AG20443 (cell line): Measurements from ENCODE around the gene SSC5D.
"Not testable (repeated sequence)": the region's sequence is repeated elsewhere in the genome, so short reads cannot be mapped to it uniquely, and the experiment has no call there.

Source experiments
- DNase-seq: peaks from one replicate; pipeline ENCODE4 v3.0.0; 2012; ENCODE audit warnings: low spot score, mixed read lengths

The SSC5D gene

DNA sequence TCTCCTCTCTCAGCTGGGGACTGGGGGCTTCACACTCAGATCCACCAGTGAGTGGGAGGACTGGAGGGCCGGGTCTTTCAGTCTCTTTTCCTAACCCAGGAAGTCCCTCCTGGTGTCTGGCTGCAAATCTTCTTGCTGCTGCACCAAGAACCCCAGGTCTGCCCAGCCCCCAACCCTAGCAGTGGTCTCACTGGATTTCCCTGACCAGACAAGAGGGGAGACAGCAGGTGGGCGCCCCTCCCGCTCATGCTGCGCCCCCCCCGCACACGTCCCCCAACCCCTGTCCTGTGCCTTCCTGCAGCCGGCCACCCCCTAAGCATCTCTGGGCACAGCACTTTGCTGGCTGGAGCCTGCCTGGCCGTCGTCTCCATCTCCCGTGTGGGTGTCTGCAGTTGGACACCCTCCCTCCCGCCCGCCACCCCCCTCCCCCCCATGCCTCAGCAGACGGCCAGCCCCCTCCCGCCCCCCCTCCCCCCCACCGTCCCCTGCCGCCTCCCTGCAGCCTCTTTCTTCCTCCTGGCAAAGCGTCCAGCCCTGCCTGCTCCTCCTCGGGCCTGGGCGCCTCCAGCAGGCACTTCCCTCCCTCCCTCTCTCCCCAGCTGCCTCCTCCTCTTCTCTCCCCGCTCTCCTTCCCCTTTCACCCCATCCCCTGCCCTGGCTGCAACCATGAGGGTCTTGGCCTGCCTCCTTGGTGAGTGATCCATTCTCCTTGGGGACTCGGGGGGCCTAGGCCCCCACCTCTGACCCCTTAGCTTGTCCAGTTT, at the start of gene SSC5D:
Gene SSC5D, plus strand, starts transcription at position 513 of the 764 bp plus-strand sequence. Its CDS starts 154 bp downstream, at position 667.
- peak; percentile 69 for DNase-seq

DNA sequence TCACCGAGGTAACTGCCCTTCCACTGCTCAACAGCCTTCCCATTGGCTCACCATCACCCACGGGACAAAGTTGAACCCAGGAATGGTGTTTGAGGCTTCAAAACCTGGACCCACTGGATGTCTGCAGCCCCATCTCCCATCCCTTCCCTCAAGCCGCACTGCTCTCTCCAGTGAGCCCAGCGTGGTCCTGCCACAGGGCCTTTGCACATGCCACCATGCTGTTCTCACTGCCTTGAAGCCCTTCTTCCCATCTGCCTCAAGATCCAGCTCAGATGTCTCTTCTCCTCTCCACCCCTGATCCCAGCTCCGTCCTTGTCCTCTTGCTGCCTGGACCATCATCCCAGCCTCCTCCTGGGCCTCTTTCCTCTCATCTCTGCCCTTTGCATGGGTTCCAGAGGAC, 49.2 kb upstream of the SSC5D start:
- no peak for DNase-seq

DNA sequence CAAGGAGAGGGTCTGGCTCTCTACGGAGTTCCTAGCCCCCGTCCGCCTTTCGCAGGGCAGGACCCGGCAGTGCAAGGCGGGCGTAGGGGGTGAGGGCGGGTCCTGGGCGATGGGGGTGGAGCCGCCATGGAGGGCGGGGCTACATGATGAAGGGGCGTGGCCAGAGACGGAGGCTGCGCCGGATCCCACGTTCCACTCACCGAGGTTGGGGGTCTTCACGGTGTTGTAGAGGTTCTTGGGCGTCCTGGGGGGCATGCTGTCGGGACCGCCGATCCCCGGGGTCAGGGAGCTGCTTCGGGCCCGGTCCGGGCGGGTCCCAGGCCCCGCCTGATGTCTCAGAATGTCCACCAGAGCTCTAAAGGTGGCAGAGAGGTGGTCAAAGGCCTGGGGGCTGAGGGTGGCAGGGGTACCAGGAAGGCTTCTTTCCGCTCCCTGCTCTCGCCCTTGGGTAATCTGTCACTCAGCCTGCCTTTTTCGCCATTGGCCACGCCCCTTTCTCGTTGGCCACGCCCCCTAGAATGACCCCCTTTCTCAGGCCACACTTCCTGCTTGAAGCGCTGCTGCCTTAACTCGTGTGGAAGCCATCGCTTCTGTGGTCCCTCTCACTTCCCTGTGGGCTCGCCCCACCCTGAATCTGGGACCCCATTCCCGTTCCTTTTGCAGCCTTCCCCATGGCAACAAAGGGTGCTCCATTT, 47.7 kb upstream of the SSC5D start:
- DNase-seq = no peak

DNA sequence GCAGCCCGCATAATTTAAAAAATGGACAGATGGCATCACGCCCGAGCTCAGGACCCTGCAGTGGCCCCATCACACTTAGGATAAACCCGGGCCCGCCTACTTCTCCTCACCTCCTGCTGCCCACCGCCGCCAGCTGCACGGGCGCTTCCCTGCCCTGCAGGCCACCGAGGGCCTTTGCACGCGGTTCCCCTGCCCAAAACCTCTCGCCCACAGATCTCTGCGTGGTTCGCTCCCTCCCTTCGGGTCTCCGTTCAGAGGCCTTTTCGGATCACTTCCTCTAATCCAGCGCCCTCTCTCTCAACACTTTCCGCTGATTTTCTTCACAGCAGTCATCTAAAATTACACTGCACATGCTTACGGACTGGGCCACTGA, 46.9 kb upstream of the SSC5D start:
- no peak for DNase-seq

DNA sequence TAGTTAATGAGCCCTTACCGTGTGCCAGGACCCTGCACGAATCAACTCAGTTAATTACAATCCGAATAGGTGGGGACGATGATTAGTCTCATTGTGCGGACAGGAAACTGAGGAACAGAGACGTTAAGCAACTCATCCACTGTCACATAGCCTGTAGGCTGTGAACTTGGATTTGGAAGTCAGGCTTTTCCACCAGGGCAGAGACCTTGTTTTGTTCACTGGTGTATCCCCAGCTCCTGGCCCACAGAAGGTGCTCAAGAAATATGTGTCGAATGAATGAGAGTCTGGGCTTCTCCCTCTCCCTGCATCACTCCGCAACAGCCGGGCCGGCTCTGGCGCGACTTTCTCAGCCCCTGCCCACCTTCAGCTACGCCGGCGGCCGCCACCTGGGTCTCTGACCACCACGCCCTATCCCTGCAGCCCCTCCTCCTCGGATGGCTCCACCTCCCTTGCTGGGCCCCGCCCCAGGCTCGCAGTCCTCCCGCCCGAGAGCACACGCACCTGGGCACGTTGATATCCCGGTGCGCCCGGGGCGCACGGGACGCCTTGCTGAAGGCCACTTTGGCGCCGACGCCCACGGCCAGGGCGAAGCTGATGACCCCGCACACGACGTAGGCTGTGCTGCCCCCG, 46.4 kb upstream of the SSC5D start:
- DNase-seq = no peak

DNA sequence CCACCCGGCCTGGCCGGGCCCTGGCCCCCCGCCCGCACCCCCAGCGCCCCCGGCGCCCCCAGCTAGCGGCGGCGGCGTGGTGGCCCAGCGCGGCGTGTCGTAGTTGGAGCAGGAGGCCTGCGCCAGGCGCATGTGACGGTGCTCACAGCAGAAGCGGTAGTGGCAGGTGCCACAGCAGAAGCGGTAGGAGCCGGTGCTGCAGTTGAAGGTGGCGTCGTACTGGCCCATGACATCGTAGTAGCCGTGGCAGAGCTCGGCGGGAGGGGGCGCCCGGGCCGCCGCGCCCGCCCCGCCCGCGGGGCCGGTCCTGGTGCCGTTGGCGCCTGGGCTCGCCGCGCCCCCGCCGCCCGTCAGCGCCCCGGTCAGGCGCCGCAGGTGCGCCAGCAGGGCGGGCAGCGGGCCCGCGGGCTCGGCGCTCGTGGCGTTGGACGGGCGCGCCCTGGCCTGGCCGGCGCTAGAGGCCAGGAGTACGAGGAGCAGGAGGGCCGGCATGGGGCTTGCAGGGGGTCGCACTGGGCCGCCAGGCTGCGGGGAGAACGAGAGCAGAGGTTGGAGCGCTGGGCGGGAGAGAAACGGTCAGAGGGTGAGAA, 45.8 kb upstream of the SSC5D start:
- no peak for DNase-seq

DNA sequence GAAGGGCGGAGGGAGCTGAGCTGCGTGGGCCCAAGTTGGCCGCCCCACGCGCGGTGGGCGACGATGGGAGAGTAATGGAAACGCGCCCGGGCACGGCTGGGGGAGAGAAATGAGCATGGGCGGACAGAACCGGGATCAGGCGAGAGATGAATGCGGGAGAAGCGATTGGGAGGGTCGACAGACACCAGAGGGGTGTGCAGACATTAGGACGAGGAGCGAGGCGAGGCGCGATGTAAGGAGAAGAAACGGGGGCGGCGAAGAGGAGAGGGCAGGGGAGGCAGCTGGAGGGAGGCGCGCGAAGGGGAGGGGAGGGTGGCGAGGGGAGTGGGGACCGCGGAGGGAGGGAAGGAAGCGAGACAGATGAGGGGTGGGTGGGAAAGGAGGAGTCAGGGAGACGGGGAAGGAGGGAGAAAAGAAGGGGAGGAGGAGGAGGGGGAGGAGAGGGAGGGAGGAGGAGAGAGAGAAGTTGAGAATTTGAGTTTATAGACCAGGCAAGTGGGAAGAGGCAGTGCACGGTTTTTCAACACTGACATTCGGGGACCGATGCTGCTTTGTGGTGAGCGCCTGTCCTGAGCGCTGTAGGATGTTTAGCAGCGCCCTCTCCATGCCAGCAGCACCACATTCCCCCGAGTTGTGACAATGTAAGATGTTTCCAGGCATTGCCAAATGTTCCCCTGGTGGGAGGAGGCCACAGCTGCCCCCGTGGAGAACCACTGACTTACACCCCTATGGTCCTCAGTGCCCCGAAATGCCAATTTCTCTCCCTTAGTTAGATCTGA, 45.0 kb upstream of the SSC5D start, which contains the start of gene SHISA7:
Gene SHISA7, minus strand, starts transcription at position 256 of the 779 bp plus-strand sequence. CDS start 437 bp downstream, outside the sequence.
- no peak for DNase-seq

DNA sequence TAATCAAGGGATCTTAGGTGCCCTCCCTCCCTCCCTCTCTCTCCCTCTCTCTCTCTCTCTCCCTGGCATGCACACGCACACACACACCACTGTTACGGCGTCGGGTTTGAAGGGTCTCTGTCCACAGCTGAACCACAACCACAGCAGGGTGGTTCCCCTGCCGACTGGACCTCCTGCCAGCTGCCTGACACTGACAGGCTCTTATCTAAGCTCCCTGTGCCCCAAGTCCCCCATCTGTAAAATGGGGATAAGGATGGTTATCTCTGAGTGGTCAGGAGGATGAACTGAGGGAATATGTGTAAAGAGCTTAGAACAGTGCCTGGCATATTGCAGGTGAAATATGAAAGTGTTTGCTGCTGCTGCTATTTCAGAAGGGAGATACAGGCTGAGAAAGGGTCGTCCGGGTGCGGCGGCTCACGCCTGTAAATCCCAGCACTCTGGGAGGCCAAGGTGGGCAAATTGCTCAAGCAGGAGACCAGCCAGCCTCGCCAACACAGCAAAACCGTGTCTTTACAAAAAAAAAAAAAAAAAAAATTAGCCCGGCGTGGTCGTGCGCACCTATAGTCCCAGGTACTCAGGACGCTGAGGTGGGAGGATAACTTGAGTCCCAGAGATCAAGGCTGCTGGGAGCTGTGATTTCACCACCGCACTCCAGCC, 44.3 kb upstream of the SSC5D start:
- DNase-seq = no peak

DNA sequence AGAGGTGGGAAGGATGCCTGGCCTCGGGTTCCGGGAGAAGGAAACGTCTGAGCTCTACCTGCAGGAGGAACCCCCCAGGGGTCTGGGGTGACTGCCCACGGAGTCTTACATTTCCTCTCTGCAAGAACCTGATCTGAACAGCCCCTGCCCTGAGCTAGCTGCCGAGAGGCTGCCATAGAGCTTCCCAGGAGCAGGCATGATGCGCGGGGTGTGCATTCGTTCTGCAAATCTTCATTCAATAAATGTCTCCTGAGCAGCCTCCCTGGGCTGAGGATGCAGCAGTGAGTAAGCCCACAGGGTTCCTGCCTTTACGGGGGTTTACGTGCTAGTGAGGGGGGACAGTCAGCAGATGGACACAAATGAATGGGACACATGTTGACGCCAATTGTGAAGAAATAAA, 43.6 kb upstream of the SSC5D start:
- no peak for DNase-seq

DNA sequence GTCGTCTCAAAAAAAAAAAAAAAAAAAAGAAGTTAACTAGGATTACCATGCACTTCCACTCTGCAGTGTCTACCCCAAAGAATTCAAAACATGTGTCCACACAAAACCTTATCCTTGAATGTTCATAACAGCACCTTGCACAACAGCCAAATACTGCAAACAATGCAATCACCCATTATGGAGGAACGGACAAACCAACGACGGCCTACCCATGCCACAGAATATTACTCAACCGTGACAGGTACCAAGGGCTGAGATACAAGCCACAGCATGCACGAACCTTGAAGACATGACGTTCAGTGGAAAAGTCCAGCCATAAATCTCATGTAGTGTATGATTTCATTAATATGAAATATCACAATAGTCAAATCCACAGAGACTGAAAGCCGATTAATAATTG, 42.2 kb upstream of the SSC5D start:
- DNase-seq = no peak

DNA sequence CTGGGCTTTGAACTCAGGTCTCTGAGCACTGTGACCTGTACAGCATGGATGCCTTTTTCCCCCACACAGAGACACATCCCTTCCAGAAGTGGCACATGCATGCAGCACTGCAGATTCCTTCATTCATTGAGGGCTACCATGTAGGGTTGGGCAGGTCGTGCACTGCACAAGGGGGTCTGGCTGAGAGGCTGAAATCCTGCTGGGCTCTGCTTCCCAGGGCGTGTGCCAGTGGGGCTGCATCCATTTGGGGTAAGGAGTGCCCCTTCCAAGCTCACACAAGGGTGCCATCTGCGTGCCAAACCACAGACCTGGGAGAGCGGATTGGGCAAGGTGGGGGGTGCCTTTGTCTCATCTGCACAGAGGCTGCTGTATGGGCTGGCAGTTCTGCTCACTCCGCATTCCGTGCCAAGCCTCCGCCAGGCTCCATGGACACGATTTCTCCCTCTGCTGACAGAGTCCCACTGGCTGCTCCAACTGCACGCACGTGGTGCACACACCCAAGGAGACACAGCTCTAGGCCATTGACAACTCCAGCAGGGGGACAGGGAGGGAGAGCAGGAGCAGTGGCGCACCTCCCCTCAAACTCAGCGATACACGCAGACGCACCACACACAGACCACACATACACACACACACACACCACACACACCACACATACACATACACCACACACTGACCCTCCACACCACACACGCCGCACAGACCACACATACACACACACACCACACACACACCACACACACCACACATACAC, 40.6 kb upstream of the SSC5D start:
- DNase-seq = peak; percentile 77

DNA sequence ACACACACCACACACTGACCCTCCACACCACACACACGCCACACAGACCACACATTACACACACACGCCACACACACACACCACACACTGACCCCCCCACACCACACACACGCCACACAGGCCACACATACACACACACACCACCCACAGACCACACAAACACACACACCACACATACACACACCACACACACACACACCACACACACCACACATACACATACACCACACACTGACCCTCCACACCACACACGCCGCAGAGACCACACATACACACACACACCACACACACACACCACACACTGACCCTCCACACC, 40.1 kb upstream of the SSC5D start:
- DNase-seq = not testable (repeated sequence)

DNA sequence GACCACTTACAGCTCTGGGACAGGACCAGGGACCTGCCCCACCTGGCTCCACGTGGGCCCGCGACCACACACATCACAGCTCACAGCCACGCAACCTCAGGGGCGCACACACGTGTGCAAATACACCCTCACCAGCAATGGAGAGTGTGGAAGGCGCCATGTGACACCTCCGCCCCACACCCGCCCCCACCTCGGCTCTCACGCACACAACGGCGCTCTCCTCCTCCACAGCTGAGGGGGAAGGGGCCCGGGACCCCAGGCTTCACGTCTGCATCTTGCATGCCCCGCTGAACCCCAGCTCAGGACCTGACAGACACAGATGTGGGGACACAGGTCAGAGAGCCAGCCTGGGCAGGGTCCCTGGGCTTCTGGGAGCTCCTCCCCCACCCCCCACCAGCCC, 38.8 kb upstream of the SSC5D start:
- no peak for DNase-seq

DNA sequence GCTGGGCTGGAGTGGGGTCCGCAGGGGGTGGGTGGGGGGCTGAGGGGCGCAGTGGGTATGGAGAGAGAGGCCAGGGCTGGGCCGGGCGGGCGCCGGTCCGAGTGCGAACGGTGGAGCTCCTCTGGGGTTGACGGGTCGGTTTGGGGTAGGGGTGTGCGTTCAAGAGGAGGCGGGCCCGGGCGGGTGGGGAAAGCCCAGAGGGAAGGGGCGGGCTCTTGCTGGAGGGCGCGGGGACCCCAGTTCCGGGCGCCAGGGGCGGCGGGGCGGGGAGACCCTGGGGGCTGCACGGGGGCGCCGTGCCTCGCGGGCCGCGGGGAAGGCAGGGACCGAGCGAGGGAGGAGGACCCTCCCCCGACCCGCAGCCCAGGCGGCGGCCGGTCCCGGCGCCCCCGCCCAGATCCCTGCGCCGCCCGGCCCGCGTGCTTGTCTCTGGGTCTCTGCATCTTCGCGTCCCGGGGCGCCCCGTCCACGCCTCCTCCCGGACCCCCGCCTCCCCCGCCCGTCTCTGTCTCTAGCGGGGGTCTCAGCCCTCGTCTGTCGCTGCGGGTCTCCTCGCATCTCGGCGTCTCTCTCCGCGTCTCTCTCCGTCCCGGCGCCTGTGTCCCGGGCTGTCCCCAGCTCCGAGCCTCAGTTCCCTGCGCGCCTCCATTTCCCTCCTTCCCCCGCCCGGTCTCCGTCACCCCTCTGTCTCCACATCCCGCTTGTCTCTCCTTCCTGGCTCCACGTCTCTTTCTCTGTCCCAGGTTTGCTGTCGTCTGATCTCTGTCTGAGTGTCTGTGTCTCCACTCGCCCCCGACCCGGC, 36.9 kb upstream of the SSC5D start:
- DNase-seq = no peak

DNA sequence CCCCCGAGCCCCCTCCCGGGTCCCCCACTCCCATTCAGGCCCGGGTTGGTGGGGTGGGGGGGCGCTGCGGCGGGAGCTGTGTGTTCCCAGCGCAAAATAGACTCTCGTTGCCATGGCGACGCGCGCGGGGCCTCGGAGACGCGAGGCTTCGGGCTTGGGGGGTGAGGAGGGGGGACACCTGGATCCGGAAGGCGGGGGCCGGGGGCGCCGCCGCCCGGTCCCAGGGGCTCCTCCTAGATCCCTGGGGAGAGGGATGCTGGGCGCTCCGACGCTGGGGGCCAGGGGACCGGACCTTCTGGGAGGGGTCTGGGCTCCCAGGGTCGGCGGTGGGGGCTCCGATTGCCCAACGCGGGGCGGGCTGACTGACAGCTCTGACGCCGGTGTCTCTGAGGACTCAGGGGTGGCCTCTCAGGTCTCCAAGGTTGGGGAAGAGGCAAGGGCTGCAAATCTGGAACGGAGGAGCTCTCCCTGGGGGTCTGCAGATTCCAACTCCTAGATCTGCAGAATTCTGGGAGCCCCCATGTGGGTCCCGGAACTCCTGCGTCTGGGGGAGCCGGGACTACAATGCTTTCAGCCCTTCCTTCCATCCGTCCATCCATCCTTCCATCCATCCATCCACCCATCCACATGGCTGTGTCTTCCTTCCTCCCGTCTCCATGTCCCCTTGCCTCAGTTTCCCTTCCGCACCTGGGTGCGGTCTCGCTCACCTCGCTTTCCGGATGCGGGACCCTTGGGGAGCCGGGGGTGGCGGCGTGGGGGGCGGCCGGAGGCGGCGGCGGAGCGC, 36.1 kb upstream of the SSC5D start:
- no peak for DNase-seq

DNA sequence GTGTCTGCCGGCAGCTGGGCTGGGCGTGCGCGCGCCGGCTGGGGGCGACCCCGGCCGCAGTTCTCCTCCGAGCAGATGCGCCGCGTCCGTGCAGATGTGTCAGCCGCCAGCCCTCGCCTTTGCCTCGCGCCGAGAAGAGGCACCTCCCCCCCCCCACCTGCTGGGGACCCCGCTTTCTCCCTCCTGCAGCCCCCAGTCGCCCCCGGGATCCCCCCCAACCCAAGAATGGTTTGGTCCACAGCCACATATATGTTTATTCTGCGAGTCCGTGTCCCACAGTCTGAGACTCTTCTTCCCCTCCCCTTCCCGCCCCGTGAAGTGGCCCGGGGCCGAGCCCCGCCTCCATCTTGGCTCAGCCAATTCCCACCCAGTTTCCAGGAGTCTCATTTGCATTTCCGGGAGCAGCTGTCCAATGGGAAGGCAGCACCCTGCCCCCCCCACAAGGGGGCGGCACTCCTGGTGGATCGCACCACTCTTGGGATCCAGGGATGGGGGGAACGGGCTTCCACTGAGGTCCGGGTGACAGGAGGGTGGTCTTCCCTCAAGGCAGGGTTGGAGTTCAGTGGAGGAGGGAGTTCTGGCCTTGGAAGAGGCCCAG, 35.4 kb upstream of the SSC5D start:
- peak; percentile 86 for DNase-seq

DNA sequence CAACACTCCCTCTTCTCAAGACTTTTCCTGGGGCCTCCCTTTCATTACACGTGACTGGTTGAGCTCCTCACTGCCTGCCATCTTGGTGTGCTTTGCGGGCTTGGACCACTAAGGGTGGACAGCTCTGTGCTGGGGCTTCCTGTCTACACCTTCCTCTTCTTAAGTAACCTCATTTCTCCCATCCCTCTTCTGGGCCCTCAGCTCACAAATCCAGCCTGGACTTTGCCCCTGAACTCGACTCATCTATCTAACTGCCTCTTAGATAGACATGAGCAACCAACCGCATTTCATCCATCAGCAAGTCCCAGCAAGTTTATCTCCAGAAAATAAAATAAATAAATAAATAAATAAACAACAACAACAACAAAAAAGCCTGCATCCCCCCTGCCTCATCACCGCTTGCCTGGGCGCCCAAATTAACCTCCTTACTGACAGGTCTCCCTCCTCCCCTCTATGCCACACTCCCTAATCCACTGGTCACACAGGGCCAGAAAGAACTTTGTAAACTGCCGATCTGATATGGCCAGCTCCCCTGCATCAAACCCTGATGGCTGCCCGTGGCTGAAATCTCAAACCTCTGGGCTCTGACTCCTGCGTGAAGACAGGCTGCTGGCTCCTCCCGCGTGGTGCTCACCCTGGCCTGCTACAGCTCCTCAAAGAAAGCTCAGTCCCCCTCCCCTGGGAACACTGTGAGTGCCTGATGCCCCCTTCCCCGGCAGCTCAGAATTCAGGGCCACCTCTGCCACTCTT, 34.5 kb upstream of the SSC5D start:
- no peak for DNase-seq

DNA sequence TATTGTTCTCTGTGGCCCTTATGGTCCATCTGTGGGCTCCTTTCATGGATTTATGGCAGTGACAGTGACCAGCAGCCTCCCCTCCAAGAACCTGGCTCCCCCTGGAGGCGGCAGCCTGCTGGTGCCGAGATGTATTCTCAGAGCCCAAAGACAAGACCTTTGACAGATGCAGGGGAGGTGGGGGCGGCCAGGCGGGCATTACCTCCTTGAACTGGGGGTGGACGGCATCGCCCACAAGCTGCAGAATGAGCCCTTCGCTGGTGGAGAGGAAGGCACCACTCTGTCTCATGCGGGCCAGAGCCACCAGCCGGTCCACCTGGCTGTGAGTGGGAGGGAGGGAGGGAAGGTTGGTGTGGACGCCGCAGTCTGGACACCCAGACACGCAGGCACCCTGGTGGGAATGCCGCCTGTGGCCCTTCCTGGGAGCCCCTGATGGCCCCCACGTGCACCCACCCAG, 33.4 kb upstream of the SSC5D start:
- peak; percentile 68 for DNase-seq
